DND-41 (cell line): ENCODE data around the gene PAPLN.

Source experiments
- CTCF ChIP-seq: IDR thresholded peaks from 2 replicates; pipeline ENCODE4 v1.5.1; 2012; ENCODE audit warnings: borderline replicate concordance, low read length, moderate library complexity, mild to moderate bottlenecking; ENCODE audit not compliant: poor library complexity, severe bottlenecking; ENCODE audit errors: extremely low read depth
- EZH2 ChIP-seq: IDR thresholded peaks from 3 replicates; pipeline ENCODE4 v1.6.1; 2012; ENCODE audit warnings: borderline replicate concordance, low read depth, mild to moderate bottlenecking, moderate library complexity, low read length, inconsistent platforms; ENCODE audit not compliant: severe bottlenecking

- TF ChIP-seq CTCF, result no peak
- TF ChIP-seq EZH2, result no peak
Measured at GRCh38 chr14:73267474-73267873, 30.2 kb downstream of the PAPLN start.
